HG02973 (cell line): ENCODE data around the gene SLC25A22.

Source experiments
- ATAC-seq: cut with Tn5 transposase; IDR thresholded peaks from one replicate; pipeline ENCODE4 v1.9.1; 2021; ENCODE audit warnings: moderate library complexity; ENCODE audit not compliant: unreplicated experiment

The SLC25A22 gene

DNA sequence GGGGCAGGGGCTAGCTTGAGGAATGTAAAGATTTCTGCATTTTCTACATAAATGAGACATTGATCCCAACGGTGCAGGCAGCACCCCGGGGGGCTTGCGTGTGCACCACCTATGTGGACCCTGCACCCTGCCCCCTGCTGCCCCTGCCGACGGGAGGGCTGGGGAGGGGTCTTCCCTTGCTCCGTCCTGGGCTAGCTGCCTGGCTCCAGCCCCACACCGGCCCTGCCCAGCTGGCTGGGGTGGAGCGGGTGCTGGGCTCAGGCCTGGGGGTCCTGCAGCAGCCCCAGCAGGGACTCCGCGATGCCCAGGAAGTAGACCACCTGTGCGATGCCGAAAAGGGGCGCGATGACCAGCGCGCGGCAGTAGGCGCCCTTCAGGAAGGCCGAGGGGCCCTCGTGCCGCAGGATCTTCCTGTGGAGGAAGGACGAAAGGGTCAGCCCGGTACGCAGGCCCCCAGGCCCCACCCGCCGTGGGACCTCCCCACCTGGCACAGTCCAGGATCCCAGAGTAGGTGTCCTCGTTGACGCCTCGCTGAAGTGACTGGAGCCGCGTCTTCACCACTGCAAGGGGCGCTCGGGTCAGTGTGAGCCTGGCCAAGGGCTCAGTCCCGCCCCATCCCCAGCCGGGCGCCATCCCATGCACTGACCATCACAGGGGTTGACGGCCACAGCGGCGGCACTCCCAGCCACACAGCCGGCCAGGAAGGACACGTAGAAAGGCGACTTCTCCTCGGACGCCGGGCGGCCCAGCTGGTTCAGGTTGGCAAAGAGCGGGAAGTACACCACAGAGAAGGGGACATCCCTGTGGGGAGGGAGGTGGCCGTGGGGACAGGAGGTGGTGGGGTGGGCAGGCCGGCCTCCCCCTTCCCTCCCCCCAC lies 6.2 kb downstream of the SLC25A22 start:
- no peak for ATAC-seq

DNA sequence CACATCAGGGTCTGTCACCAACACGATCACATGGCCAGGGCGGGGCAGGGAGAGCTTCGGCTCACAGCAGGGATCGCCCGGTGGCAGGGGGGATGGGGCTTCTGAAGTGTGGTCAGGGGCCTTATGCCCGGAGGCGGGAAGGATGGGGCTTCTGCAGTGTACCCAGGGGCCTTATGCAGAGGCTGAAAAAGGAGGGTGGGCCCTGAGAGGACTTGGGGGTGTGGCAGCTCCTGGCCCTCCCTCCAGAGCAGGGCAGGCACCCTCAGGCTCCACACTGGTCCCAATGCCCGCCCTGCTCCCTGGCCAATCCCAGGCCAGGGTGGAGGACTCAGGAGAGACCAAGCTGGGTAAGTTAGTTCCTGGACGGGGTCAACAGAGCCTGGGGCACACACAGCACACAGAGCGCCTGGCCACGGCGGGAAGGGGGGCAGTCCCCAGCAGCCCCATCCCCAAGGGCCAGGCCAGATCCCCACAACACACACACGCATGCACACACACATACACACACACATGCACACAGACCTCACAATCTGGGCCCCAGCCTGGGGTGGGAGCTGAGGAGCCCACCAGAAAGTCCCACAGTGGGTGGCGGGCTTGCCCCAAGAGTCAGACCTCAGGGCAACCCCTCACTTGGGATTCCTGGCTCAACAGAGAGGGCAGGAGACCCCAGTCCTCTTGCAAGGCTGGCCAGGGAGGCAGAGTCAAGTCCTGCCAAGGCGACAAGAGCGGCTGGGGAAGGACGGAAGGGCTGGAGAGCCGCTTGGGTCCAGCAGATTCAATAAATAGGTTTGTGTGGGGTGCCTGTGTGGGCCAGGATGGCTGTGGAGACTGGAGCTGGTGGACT lies 7.1 kb downstream of the SLC25A22 start:
- no peak for ATAC-seq

DNA sequence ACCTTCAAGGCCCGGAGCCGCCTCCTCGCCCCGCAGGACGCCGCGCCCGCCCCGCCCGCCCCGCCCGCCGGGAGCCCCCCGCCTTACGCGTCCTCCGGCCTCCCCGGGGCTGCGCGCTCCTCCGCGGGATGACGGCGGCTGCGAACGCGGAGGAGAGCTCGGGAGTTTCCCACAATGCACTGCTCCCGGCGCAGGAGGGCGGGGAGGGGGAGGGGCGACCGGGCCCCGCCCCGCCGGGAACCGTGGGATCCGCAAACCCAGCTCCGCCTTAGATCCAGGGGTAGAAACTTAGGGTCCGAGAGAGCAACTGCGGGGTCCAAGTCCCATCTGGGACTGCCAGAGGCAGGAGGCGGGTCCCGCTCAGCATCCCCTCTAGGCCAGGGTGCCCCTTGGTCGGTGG lies 8.1 kb downstream of the SLC25A22 start, which contains the start of gene CEND1:
Gene CEND1 (minus strand): TSS at position 148 of the 400 bp plus-strand sequence. CDS start 1,514 bp downstream, outside the sequence.
- no peak for ATAC-seq

DNA sequence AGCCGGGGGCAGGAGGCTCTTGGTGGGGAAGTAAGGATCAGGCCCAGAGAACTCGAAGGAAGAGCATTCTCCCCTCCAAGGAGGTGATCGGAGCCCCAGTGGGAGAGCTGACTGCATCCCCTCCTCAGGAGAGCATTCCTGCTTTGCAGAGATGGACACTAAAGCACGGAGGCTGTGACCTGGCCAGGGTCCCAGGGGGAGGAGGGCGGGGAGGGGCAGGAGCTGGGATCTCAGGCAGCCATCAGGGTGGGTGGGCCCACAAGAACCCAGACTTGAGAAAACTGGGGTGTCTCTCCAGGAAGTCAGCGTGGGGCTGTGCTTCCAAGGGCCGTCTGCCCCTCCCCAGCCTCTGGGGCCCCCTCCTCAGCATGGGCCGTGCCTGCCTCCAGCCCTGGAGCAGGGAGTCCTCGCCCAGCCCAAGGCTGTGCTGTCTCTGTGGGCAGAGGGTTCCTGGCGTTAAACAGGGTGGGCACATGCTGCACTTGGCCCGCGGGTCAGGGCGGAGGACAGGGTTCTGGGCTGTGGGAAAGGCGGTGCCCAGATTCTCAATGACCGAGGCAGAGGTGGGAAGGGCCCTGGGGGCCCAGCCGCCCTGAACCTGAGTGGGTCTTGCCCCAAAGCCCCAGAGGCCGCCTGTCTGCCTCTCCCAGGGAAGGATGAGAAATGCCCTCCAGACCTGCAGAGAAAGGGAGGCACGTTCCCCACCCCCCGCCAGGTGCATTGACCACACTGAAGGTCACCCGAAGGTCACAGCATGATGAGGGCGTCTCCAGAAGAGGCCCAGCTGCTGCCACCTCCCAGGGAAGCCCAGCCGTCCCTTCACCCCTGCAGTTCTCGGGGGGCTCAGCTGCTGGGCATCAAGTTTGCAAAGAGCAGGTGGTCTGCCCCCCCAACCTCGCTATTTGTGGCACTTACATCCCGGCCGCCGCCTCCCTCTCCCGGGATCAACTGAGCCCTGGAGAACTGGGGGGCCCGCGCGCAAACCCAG lies 8.8 kb downstream of the SLC25A22 start:
- no peak for ATAC-seq

DNA sequence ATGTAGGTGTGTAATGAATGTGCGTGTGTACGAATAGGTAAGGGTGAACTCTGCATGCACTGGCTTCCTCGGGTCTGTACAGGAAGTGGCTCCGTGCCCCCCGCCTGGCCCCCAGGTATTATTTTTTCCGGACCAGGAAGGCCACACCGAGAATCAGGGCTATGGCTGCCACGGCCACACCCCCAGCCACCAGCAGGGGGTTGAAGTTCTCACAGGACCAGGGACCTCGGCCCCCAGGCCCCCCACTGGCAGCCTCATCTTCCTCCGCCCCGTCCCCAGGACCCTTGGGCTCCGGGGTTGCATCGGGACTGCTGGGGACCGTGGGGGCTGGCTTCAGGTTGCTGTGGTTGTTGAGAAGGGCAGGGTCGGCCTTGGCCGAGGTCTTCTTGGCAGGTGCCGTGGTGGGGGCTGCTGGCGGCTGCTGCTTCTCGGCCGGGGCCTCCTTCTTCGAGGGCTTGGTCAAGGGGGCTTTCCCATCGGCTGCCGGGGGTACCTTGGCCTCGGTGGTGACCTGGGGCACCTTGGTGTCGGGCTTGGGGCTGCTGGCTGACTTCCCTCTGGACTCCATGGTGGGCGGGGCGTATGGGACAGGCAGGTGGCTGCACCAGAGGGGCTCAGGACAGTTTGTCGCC lies 10.0 kb downstream of the SLC25A22 start:
- no peak for ATAC-seq

DNA sequence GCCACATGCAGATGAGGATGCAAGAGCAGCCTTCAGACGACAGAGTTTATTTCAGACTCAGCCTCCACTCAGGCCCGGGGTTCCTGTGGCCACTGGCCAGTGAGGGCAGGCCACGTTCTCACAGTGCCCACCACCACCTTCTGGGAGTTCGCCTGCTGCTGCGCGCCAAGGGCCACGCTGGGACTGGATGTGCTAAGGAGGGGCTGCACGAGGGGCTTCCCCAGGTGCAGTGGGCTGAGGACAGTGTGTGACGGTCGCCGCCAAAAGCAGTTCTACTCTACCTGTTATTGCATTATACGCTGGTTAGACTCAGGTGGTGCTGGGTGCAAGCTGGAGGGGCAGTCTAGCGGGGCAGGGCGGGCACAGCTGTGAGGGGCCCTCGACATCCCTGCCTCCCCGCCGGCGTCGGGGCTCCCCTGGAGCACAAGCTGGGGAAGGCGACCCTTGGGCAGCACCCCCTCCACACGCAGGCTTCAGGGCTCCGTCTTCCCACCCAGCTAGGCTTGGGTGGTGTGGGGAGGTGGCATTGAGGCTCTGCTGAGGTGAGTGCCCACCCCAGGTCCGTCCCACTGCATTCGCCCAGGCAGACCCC lies 10.9 kb downstream of the SLC25A22 start:
- no peak for ATAC-seq

DNA sequence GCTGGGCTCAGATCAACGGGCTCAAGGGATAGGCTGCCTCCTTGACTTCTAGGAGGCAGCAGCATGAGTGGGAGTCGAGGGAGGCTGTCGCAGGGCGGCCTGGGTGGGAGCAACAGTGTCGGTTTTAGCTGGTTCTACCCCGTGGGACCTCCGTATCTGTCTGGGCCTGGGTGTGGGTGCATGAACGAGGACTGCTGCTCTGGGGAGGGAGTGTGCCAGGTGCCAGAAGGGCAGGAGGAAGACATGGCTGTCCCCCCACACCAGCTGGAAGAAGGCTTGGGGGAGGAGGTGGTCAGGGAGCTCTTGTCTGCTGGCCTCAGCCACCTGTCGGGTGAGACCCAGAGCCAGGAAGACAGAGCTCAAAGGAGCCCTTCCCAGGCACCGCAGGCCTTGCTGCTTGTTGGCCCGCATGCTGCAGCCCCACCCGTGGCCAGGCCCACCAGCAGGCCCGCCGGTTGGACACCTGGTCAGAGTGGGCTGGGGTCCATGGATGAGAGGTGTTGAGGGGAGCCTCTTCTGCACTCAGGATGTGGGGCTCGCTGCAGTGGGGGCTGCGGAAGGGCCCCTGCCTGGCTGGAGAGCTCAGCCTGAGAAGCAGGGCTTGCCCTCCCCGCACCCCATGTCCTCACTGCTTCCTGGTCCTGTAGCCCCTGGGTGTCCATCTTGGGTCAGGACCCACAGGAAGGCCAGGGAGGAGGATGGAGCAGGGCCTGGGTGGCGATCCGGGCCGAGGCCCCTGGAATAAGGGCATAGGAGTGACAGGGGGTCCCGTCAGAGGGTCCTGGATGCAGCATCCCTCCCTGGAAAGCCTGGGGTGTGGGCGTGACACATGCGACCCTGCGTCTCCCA lies 11.6 kb downstream of the SLC25A22 start:
- no peak for ATAC-seq

DNA sequence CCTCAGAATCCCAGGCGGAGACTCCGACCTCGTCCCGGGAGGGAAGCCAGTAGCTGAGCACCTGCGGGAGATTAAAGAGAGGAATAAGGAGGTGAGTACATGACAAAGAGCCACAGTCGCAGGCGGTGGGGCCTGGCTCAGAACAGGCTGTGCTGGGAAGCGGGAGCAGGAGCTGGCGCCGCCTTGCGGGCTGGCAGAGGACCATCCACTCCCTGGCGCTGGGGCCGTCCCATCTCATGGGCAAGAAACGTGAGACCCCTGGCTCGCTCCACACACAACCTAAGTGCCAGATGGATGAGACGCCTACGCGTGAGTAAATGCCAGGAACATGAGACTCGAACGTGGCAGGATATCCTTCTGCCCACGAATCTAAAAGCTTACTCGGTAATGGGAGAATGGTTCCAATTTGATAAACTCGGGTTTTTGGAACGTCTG lies 14.5 kb downstream of the SLC25A22 start:
- no peak for ATAC-seq

DNA sequence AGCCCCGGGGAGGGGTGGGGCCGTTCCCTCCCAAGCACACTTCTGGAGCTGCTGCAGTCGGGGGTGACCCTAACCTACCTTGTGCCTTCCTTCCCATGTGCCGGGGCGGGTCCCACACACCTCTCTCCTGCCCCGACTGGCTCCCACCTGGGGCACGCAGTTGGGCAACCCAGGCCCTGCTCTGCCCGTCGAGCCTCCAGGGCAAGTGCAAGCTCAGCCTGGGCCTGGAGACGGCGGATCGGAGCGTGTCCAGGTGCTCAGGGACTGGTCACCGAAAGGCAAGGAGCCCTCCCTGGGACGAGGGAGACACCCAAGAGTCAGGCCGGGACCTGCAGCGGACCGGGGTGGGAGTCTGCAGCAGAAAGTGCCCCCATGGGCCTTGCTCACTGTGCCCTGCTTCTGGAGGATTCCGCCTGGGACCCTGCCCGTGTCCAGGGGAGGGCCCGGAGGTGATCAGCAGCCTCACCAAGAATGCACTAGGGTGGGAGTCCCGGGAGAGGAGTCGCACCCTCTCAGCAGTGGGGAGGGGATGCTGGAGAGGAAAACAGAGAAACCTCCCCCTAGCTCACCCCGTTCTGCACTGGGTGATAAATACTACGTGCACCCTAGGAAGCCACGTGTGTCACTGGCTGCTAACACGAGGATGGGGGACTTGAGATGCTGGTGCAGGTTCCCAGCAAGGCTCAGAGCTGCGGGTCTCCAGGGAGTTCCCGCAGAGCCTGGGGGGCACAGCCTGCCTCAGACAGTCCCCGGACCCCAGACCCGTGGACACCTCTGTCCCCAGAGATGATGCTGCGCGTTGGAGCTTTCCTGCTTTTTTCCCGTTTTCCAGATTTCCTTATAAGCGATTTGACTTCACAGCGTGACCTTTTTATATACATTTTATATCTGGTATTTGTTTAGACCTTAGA lies 15.6 kb downstream of the SLC25A22 start:
- no peak for ATAC-seq

DNA sequence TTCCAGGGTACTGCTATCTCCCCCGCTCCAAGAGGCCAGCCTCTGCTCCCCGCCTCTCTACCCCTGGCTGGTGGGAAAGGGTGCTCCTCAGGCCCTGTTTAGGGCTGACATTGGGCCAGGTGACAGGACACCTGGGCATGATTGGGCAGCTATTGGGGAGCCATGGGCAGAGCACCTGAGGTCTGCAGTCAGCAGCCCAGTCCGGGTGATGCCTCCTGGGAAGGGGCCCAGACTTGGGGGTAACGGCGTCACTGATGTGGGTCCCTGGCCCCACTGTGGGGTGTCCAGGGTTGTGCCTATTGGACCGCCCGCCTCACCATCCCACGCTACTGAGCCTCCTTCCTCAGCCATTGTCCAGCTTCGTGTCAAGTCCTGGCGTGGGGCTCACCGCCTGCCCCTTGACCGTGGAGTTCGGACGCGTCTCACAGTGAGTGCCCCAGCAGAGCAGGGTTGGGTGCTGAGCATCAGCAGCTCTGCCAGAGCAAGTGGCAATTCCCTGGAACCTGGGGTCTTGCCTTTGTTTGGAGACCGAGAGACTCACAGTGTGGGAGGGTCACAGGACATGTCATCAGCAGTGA lies 18.0 kb downstream of the SLC25A22 start:
- ATAC-seq: no peak

DNA sequence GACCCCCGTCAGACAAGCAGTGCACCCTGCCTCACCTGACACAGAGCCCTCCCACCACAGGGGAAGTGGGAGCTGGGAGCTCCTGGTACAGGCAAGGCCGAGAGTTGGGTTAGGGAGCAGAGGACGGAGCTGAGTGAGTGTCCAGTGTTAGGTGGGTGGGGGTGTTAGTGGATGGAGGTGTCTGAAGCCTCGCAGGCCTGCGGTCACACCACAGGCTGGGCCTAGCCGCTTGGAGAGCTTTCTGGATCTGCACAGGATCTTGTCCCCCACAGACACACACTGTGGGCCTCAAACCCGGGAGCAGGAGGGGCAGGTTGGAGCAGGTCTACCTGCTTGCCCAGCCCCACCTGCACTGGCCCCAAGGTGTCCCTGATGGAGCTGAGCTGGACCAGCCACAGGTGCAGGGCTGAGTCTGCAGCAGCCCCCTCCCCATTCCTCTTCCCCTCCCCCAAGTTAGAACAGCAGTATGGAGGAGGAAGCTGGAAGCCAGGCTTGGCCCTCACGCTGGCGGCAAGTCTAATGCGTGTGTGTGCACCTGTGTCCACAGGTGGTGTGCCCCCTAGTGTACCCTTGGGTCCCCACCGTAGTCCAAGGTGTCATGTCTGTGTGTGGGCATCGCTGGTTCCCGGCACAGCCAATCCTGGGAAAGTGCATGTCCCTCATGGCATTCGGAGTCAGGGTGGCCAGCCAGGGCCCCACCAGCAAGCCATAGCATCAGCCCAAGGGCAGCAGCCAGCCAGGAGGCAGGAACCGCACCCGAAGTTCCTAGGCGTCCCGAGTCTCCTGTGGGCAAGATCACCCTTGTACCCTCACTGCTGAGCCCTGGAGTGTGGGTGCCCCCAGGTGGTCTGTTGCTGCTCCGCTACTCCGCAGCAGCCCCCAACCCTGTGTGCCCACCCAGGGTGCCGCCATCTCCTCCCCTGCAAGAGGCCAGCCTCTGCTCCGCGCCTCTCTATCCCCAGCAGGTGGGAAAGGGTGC lies 18.8 kb downstream of the SLC25A22 start:
- no peak for ATAC-seq

DNA sequence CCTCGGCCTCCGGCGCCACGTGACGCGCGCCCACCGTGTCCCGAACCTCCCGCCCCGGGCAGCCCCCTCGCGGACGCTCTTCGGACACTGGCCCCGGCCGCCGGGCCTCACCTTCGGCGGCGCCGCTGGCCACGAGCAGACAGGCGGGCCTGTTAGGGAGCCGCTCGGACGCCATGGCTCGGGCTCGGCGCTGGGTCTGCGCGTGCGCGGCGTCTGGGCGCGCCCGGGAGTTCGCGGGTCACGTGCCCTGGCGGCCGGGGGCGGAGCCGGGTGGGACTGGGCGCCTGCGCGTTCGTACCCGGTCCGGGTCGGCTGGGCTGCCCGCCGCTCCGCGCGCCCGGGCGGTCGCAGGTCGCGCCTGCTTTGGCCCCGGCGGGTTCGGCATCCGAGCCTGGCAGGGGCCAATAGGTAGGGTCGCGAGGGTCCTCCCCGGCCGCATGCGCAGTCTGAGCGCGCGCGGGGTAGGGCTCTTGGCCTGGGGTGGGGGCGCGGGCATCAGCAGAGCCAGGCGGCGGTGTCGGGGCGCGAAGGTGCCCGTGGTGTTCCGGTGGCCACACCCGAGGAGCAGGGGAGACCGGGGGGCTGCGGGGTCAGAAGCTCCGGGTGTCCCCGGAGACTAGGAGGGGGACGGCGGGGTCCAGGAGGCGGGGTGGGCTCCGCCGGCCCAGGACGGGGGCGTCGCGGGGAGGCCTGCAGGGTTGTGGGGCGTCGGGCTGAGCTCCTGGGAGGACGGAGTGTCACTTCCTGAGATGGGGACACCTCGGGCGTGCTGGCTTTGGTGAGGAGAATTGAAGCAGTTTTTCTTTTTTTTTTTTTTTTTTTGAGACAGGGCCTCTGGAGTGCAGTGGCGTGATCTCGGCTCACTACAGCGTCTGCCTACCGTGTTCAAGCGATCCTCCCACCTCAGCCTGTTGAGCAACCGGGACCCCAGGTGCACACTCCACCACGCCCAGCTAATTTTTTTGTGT lies 20.5 kb downstream of the SLC25A22 start, which contains the start of gene GATD1:
Gene GATD1 (minus strand): TSS at position 200 of the 968 bp plus-strand sequence. CDS start 25 bp downstream, at position 175.
- ATAC-seq: peak; percentile 62

DNA sequence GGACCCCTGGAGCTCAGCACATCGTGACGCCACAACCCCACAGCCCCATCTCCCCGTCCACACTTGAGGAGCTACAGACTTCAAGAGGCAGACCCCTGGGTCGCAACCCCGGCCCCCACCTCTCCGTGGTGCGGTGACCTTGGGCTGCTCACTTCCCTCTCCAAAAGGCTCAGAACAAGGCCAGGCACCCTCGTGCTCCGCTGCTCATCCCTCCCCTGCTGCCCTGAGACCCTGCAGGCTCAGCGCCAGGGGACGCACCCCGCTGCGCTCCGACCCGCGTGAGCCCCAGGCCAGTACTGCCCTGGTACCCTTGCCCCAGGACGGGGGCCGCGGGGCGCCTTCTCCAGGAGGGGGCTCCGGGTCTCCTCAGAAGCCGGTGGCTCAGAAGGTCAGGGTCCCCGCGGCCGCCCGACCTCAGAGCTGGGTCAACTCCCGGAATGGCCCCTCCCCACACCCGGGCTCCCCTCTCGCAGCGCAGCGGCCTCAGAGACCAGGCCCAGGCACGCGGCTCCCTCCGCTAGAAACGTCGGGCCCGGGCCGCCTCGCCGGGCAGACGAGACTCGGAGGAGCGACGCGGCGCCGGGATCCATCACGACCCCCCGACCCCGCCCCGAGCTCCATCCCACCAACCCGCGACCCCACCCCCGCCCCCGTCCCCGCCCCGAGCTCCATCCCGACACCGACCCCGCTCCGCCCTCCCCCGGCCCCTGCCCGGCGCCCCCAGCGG lies 21.4 kb downstream of the SLC25A22 start:
- ATAC-seq: peak; percentile 18

DNA sequence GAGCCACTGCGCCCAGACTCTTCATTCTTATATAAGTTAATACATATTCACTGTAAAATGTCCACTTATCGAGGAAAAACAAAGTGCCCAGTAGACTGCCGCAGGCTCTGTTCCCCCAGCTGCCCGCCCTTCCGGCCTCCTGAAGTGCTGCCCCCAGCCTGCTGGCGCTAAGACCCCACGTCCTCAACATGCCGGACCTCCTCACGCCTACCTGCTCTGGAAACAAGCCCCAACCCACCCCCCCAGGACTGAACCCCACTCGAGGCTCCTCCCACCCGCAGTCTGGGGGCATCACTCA lies 21.9 kb downstream of the SLC25A22 start:
- no peak for ATAC-seq
